GM19035 (cell line): ENCODE results near the gene KIF4B.

Experiments
- ATAC-seq: cut with Tn5 transposase; IDR thresholded peaks from one replicate; pipeline ENCODE4 v1.9.1; 2021; ENCODE audit not compliant: unreplicated experiment

KIF4B gene

DNA sequence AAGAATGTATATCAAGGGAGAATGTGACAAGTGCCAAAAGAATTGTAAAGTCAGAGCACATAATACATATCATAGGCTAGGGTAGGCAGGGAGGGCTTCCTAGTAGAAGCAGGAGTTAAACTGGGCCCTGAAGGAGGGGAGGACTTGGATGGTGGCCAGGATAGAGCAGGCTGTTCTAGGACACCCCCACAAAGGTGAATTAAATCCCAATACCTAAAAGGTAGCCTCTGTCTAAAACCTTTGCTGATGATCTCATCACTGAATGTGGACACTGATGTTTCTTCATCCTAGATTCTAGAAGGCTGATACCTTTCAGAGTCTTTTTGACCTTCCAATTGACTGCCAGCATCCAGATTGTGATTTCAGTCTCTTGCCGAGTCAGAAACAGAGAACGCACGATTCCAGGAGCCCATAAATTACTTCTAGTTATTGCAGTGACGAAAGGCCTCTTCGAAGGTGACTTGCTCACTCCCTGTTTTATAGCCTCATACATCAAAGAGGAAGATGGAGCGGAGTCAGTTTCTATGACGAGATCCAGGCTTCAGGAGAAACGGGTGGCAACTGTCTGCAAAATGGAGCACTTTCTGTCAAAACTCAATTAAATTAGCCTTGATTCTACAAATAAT lies 43.2 kb downstream of the KIF4B start:
- no peak for ATAC-seq

- no peak for ATAC-seq
Measured at GRCh38 chr5:155057626-155058025, 44.1 kb downstream of the KIF4B start.

DNA sequence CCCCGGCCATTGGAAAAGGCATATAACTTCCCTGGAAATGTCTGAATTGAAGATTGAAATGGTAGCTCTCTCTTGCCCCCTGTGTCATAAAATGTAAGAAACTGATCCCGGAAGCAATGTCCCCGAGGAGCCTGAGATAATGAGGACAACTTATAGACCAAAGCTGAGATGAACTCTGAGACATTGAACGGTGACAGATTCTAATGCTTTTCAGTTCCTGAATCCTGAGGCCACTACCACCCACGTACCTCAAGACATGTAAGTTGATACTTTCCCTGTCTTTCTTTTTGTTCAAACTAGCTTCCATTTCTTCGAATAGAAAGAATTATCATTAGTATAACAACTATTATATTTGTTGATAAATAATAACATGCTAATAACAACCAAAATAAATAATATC lies 51.0 kb downstream of the KIF4B start:
- ATAC-seq: no peak

GRCh38 chr5:155066886-155067595 lies 53.5 kb downstream of the KIF4B start:
- no peak for ATAC-seq
